Gastroesophageal sphincter (tissue), 4 donors: Measurements from ENCODE around the gene NUDT4. TPM values are rescaled to one million over a fixed set of nuclear protein-coding genes. Genes with fewer than 3 reads are reported as not detected.

Source experiments
- ATAC-seq: fragments of 150-250 bp; one replicate; pipeline ENCODE4 v1.9.1; 2016; ENCODE audit warnings: mild to moderate bottlenecking, moderate library complexity
- H3K27ac ChIP-seq, 4 donors: fragments of 200-600 bp; sonication (generic) in 3 of 4; 1 replicate in 3 of 4; 2 replicates in 1 of 4; pipeline ENCODE4 v1.5.1; 2016 to 2019
- H3K27me3 ChIP-seq: fragments of 200-600 bp; sonication (generic); one replicate; pipeline ENCODE4 v1.5.1; 2019
- H3K36me3 ChIP-seq, 2 donors: fragments of 200-600 bp; sonication (generic); one replicate each; pipeline ENCODE4 v1.5.1; 2019; ENCODE audit warnings: control low read depth in 1 of 2
- H3K4me1 ChIP-seq, 3 donors: fragments of 200-600 bp; sonication (generic); 1 replicate in 2 of 3; 2 replicates in 1 of 3; pipeline ENCODE4 v1.5.1; 2016 to 2019; ENCODE audit warnings: control low read depth in 2 of 3
- H3K4me3 ChIP-seq, 2 donors: fragments of 200-600 bp; sonication (generic); one replicate each; pipeline ENCODE4 v1.5.1; 2019; ENCODE audit warnings: mild to moderate bottlenecking in 1 of 2, moderate library complexity in 1 of 2
- H3K9me3 ChIP-seq, 3 donors: fragments of 200-600 bp; sonication (generic); one replicate each; pipeline ENCODE4 v1.5.1; 2017 to 2019; ENCODE audit warnings: control low read depth in 2 of 3
- EP300 ChIP-seq: sonication (generic); formaldehyde crosslinking; IDR thresholded peaks from one replicate; pipeline ENCODE4 v1.6.1; 2017; ENCODE audit warnings: antibody characterized with exemption, mild to moderate bottlenecking
- POLR2A ChIP-seq, 2 donors: fragments of 450-650 bp; IDR thresholded peaks; one replicate each; pipeline ENCODE4 v1.6.1; 2017; ENCODE audit warnings: antibody characterized with exemption in 2 of 2, mild to moderate bottlenecking in 2 of 2, moderate library complexity in 1 of 2
- POLR2AphosphoS5 ChIP-seq: sonication (generic); formaldehyde crosslinking; IDR thresholded peaks from one replicate; pipeline ENCODE4 v1.6.1; 2017; ENCODE audit warnings: antibody characterized with exemption
- WGBS, 2 donors: methylation state at CpG; one replicate each; pipeline ENCODE4 v1.1.5; 2018; ENCODE audit warnings: low coverage in 1 of 2; 5-methylcytosine and 5-hydroxymethylcytosine counted together
- total RNA-seq, 4 donors: library from RNA; depleted of rRNA; stranded (reverse); fragments of >200 nt; gene quantifications; one replicate each; pipeline ENCODE4 v1.1.0, GENCODE V29; 2016
- TF ChIP-seq, protein P1 (sequence below), 4 experiments: fragments of 200-600 bp in 2 of 4; fragments of 450-650 bp in 2 of 4; sonication (generic) in 1 of 4; IDR thresholded peaks; one replicate each; pipeline ENCODE4 v1.5.1; 2017 to 2019; ENCODE audit warnings: antibody characterized with exemption in 4 of 4, mild to moderate bottlenecking in 2 of 4, moderate library complexity in 2 of 4

The NUDT4 gene
- total RNA-seq, 4 donors from 2014 or later: 91.2 to 146 (median 94.3) TPM

DNA sequence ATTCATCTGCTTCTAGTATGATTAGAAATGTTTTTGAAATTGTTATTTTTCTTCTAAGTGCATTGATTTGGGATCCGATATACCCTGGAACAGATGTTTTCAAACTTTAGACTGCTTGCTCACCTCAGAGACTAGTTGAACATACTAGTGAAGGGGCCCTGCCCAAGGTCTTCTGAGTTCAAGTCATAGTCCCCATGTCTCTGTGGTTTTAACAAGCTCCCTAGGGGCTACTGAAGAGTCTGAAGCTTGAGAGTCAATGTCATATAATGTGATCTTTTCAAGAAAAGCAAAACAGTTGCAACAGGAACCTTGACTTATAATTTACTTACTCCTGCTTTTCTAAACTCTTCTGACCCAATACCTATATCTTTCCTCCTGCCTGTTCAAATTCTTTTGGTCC, 71.6 kb downstream of the NUDT4 start:
- 80 to 92% methylated on average over 1 of the region's 1 CpG for WGBS, 2 donors
- Histone ChIP-seq H3K4me3 (no peak overlapping the region), H3K36me3 (no peaks in the 10 kb centered on the region), H3K4me1 (no peaks in the 10 kb centered on the region), H3K27me3 (peaks cover 3% of the 10 kb centered on the region), H3K9me3 (no peaks in the 10 kb centered on the region), H3K27ac (no peak overlapping the region)
- TF ChIP-seq POLR2AphosphoS5 (no peak), EP300 (no peak), POLR2A (IDR thresholded peaks at IDR 0.05) (no peak)
- TF ChIP-seq, protein P1, sequence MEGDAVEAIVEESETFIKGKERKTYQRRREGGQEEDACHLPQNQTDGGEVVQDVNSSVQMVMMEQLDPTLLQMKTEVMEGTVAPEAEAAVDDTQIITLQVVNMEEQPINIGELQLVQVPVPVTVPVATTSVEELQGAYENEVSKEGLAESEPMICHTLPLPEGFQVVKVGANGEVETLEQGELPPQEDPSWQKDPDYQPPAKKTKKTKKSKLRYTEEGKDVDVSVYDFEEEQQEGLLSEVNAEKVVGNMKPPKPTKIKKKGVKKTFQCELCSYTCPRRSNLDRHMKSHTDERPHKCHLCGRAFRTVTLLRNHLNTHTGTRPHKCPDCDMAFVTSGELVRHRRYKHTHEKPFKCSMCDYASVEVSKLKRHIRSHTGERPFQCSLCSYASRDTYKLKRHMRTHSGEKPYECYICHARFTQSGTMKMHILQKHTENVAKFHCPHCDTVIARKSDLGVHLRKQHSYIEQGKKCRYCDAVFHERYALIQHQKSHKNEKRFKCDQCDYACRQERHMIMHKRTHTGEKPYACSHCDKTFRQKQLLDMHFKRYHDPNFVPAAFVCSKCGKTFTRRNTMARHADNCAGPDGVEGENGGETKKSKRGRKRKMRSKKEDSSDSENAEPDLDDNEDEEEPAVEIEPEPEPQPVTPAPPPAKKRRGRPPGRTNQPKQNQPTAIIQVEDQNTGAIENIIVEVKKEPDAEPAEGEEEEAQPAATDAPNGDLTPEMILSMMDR (IDR thresholded peaks at IDR 0.05): no peak
- ATAC-seq: no peak

DNA sequence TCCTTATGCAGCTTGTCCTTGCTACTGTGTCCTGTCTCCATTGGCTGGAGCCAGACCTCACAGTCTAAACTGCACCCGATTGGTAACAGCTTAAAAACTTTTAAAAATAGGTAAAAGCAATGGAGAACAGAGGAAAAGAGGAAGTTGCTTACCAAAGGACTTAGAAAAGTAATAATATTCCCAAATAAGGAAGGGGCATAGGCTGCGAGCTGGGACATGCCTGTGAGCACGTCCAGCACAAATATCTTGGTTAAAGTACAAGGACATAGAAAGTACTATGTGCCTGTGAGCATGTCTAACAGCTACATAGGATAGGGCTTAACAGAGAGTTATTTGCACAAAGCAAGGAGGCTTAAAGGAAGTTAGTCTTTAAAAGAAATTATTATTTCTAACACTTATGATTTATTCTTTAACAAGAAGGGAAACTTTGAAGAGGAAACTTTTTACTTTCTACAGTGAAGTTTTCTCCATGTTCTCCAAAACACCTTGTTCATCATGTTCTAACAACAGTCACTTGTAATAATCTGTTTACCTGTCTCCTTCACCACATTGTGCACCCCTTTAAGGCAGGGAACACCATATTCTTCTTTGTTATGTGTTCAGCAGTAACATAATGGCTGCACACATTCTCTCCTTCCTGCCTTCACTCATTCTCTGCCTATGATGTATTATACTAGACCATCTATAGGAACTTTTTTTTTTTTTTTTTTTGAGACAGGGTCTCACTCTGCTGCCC, 73.9 kb downstream of the NUDT4 start:
- H3K36me3 ChIP-seq: no peaks in the 10 kb centered on the region
- H3K4me3 ChIP-seq: no peak overlapping the region
- TF ChIP-seq POLR2AphosphoS5: no peak
- TF ChIP-seq EP300: no peak
- no peak for TF ChIP-seq POLR2A (IDR thresholded peaks at IDR 0.05)
- TF ChIP-seq, protein P1 (IDR thresholded peaks at IDR 0.05): no peak
- no peaks in the 10 kb centered on the region for H3K4me1 ChIP-seq
- no peak overlapping the region for H3K27ac ChIP-seq
- H3K27me3 ChIP-seq: peaks cover 6% of the 10 kb centered on the region
- no peak for ATAC-seq
- 46 to 63% methylated on average over 2 to 3 of the region's 3 CpGs for WGBS, 2 donors
- H3K9me3 ChIP-seq: no peaks in the 10 kb centered on the region

DNA sequence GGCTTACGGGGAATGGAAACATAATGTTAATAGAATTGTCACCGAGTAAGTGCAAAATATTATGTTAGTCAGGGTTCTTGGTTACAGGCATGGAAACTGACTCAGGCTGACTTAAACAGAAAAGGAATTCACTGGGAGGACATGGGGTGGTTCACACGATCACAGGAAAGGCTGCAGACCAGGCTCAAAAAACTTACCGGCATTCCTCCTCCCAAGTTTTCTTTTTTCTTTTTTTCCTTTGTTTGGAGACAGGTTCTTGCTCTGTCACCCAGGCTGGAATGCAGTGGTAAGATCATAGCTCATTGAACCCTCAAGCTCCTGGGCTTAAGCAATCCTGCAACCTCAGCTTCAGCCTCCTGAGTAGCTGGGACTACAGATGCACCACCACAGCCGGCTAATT, 75.9 kb downstream of the NUDT4 start:
- Histone ChIP-seq H3K9me3 (no peaks in the 10 kb centered on the region), H3K27ac (no peak overlapping the region), H3K27me3 (peaks cover 6% of the 10 kb centered on the region), H3K36me3 (no peaks in the 10 kb centered on the region), H3K4me1 (no peaks in the 10 kb centered on the region), H3K4me3 (no peak overlapping the region)
- WGBS, 2 donors: 66 to 85% methylated on average over 4 to 5 of the region's 5 CpGs
- TF ChIP-seq, protein P1 (IDR thresholded peaks at IDR 0.05): no peak
- TF ChIP-seq EP300 (no peak), POLR2AphosphoS5 (no peak), POLR2A (IDR thresholded peaks at IDR 0.05) (no peak)
- ATAC-seq: no peak

DNA sequence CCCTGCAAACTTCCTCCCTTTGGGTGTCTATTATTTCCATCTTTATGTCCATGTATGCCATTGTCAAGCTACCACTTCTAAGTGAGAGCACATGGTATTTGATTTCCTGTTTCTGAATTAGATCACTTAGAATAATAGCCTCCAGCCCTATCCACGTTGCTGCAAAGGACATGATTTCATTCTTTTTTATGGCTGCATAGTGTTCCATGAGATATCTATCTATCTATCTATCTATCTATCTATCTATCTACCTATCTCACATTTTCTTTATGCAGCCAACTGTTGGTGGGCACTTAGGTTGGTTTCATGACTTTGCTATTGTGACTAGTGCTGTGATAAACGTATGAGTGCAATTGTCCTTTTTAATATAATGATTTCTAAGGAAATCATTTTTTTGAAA, 78.4 kb downstream of the NUDT4 start:
- Histone ChIP-seq H3K27ac (no peak overlapping the region), H3K4me3 (no peak overlapping the region), H3K4me1 (no peaks in the 10 kb centered on the region), H3K36me3 (no peaks in the 10 kb centered on the region), H3K9me3 (no peaks in the 10 kb centered on the region), H3K27me3 (peaks cover 6% of the 10 kb centered on the region)
- WGBS, 2 donors: 64 to 77% methylated on average over 2 of the region's 2 CpGs
- ATAC-seq: no peak
- no peak for TF ChIP-seq EP300
- no peak for TF ChIP-seq POLR2A (IDR thresholded peaks at IDR 0.05)
- TF ChIP-seq, protein P1 (IDR thresholded peaks at IDR 0.05): no peak
- TF ChIP-seq POLR2AphosphoS5: no peak

Other genes with a start within 250 kb of the NUDT4 start
- 10 to 100 TPM; 44.4 to 64.2 (median 53.4) TPM for gene UBE2N, start 64.0 kb downstream of the NUDT4 start, total RNA-seq
- 10 to 100 TPM; 40.3 to 52.9 (median 46.2) TPM for gene MRPL42, start 89.6 kb downstream of the NUDT4 start, total RNA-seq
- gene SOCS2, start 194.8 kb downstream of the NUDT4 start, total RNA-seq: 10 to 100 TPM; 17.6 to 49.4 (median 31.4) TPM